ENCODE results near the gene NDFIP1. TPM values are rescaled to one million over a fixed set of nuclear protein-coding genes. Genes with fewer than 3 reads are reported as not detected.
A peak's percentile ranks its signal among the peaks of the same experiment; 100 is the strongest.
"Not testable (repeated sequence)": the region's sequence is repeated elsewhere in the genome, so short reads cannot be mapped to it uniquely, and the experiment has no call there.

The NDFIP1 gene
- total and polyA plus RNA-seq, 9 donors, result 46.8 to 77.2 (median 63.8) TPM

- no peaks in the 10 kb centered on the region for H3K9me3 ChIP-seq (replicated peaks; ENCODE audit: control insufficient read depth, low read depth, low read length)
- peaks cover 5% of the 10 kb centered on the region for H3K4me1 ChIP-seq (ENCODE audit: control insufficient read depth, insufficient read depth, low read length)
- WGBS (ENCODE audit: insufficient coverage), result 92% methylated on average over 2 of the region's 8 CpGs
- no peak overlapping the region for H3K27ac ChIP-seq (ENCODE audit: low read length)
- DNase-seq, result no peak
- no peaks in the 10 kb centered on the region for H3K36me3 ChIP-seq (ENCODE audit: control insufficient read depth, insufficient read depth, low read length)
- H3K27me3 ChIP-seq (ENCODE audit: control insufficient read depth, insufficient read depth, low read length), result no peaks in the 10 kb centered on the region
- H3K4me3 ChIP-seq (ENCODE audit: low read length), result no peak overlapping the region
Observed at GRCh38 chr5:142183561-142183960, 75.0 kb downstream of the NDFIP1 start.

GRCh38 chr5:142184988-142185387, 76.4 kb downstream of the NDFIP1 start:
- DNase-seq, result peak; percentile 67
- Histone ChIP-seq H3K4me1 (ENCODE audit: control insufficient read depth, insufficient read depth, low read length) (peaks cover 5% of the 10 kb centered on the region), H3K9me3 (replicated peaks; ENCODE audit: control insufficient read depth, low read depth, low read length) (no peaks in the 10 kb centered on the region), H3K27me3 (ENCODE audit: control insufficient read depth, insufficient read depth, low read length) (no peaks in the 10 kb centered on the region), H3K4me3 (ENCODE audit: low read length) (no peak overlapping the region), H3K27ac (ENCODE audit: low read length) (no peak overlapping the region), H3K36me3 (ENCODE audit: control insufficient read depth, insufficient read depth, low read length) (no peaks in the 10 kb centered on the region)
- 57% methylated on average over 4 of the region's 9 CpGs for WGBS (ENCODE audit: insufficient coverage)

GRCh38 chr5:142186514-142186856, 77.9 kb downstream of the NDFIP1 start:
- Histone ChIP-seq H3K9me3 (replicated peaks; ENCODE audit: control insufficient read depth, low read depth, low read length) (no peaks in the 10 kb centered on the region), H3K27me3 (ENCODE audit: control insufficient read depth, insufficient read depth, low read length) (peaks cover 1% of the 10 kb centered on the region), H3K4me1 (ENCODE audit: control insufficient read depth, insufficient read depth, low read length) (peaks cover 5% of the 10 kb centered on the region), H3K36me3 (ENCODE audit: control insufficient read depth, insufficient read depth, low read length) (no peaks in the 10 kb centered on the region), H3K27ac (ENCODE audit: low read length) (no peak overlapping the region), H3K4me3 (ENCODE audit: low read length) (no peak overlapping the region)
- DNase-seq, result no peak

GRCh38 chr5:142186857-142187594, 78.4 kb downstream of the NDFIP1 start:
- Histone ChIP-seq H3K4me1 (ENCODE audit: control insufficient read depth, insufficient read depth, low read length) (peaks cover 5% of the 10 kb centered on the region), H3K27ac (ENCODE audit: low read length) (no peak overlapping the region), H3K36me3 (ENCODE audit: control insufficient read depth, insufficient read depth, low read length) (no peaks in the 10 kb centered on the region), H3K9me3 (replicated peaks; ENCODE audit: control insufficient read depth, low read depth, low read length) (no peaks in the 10 kb centered on the region), H3K4me3 (ENCODE audit: low read length) (no peak overlapping the region), H3K27me3 (ENCODE audit: control insufficient read depth, insufficient read depth, low read length) (peaks cover 2% of the 10 kb centered on the region)
- DNase-seq, result no peak
- WGBS (ENCODE audit: insufficient coverage), result 49% methylated on average over 10 of the region's 11 CpGs

GRCh38 chr5:142188691-142189090, 80.1 kb downstream of the NDFIP1 start:
- H3K4me1 ChIP-seq (ENCODE audit: control insufficient read depth, insufficient read depth, low read length); DNase-seq; H3K27ac ChIP-seq (ENCODE audit: low read length); H3K27me3 ChIP-seq (ENCODE audit: control insufficient read depth, insufficient read depth, low read length); H3K36me3 ChIP-seq (ENCODE audit: control insufficient read depth, insufficient read depth, low read length); H3K9me3 ChIP-seq (replicated peaks; ENCODE audit: control insufficient read depth, low read depth, low read length); H3K4me3 ChIP-seq (ENCODE audit: low read length): not testable (repeated sequence)
- WGBS (ENCODE audit: insufficient coverage), result no CpG with 5 or more reads among the region's 6 CpGs

- H3K9me3 ChIP-seq (replicated peaks; ENCODE audit: control insufficient read depth, low read depth, low read length), result no peaks in the 10 kb centered on the region
- no peaks in the 10 kb centered on the region for H3K36me3 ChIP-seq (ENCODE audit: control insufficient read depth, insufficient read depth, low read length)
- no peak overlapping the region for H3K4me3 ChIP-seq (ENCODE audit: low read length)
- WGBS (ENCODE audit: insufficient coverage), result 95% methylated on average over 4 of the region's 8 CpGs
- no peak overlapping the region for H3K27ac ChIP-seq (ENCODE audit: low read length)
- no peak for DNase-seq
- peaks cover 2% of the 10 kb centered on the region for H3K27me3 ChIP-seq (ENCODE audit: control insufficient read depth, insufficient read depth, low read length)
- H3K4me1 ChIP-seq (ENCODE audit: control insufficient read depth, insufficient read depth, low read length), result peaks cover 9% of the 10 kb centered on the region
Observed at GRCh38 chr5:142189813-142190212, 81.2 kb downstream of the NDFIP1 start.

- no peak for DNase-seq
- peaks cover 2% of the 10 kb centered on the region for H3K27me3 ChIP-seq (ENCODE audit: control insufficient read depth, insufficient read depth, low read length)
- H3K36me3 ChIP-seq (ENCODE audit: control insufficient read depth, insufficient read depth, low read length), result no peaks in the 10 kb centered on the region
- peak overlapping the region; percentile 7 for H3K27ac ChIP-seq (ENCODE audit: low read length)
- H3K9me3 ChIP-seq (replicated peaks; ENCODE audit: control insufficient read depth, low read depth, low read length), result no peaks in the 10 kb centered on the region
- H3K4me1 ChIP-seq (ENCODE audit: control insufficient read depth, insufficient read depth, low read length), result peaks cover 4% of the 10 kb centered on the region
- H3K4me3 ChIP-seq (ENCODE audit: low read length), result no peak overlapping the region
- no CpG with 5 or more reads among the region's 5 CpGs for WGBS (ENCODE audit: insufficient coverage)
Observed at GRCh38 chr5:142191776-142192175, 83.2 kb downstream of the NDFIP1 start.

GRCh38 chr5:142192286-142193113, 83.9 kb downstream of the NDFIP1 start:
- no peak for DNase-seq
- H3K4me1 ChIP-seq (ENCODE audit: control insufficient read depth, insufficient read depth, low read length), result peaks cover 4% of the 10 kb centered on the region
- H3K27me3 ChIP-seq (ENCODE audit: control insufficient read depth, insufficient read depth, low read length), result peaks cover 2% of the 10 kb centered on the region
- WGBS (ENCODE audit: insufficient coverage), result 69% methylated on average over 10 of the region's 15 CpGs
- H3K27ac ChIP-seq (ENCODE audit: low read length), result peak overlapping the region; percentile 49
- no peaks in the 10 kb centered on the region for H3K9me3 ChIP-seq (replicated peaks; ENCODE audit: control insufficient read depth, low read depth, low read length)
- H3K36me3 ChIP-seq (ENCODE audit: control insufficient read depth, insufficient read depth, low read length), result no peaks in the 10 kb centered on the region
- H3K4me3 ChIP-seq (ENCODE audit: low read length), result no peak overlapping the region

- Histone ChIP-seq H3K4me3 (ENCODE audit: low read length) (no peak overlapping the region), H3K9me3 (replicated peaks; ENCODE audit: control insufficient read depth, low read depth, low read length) (no peaks in the 10 kb centered on the region), H3K4me1 (ENCODE audit: control insufficient read depth, insufficient read depth, low read length) (peaks cover 4% of the 10 kb centered on the region), H3K36me3 (ENCODE audit: control insufficient read depth, insufficient read depth, low read length) (no peaks in the 10 kb centered on the region), H3K27ac (ENCODE audit: low read length) (peak overlapping the region; percentile 49), H3K27me3 (ENCODE audit: control insufficient read depth, insufficient read depth, low read length) (peaks cover 2% of the 10 kb centered on the region)
- 77% methylated on average over 3 of the region's 7 CpGs for WGBS (ENCODE audit: insufficient coverage)
- DNase-seq, result no peak
Observed at GRCh38 chr5:142193114-142193428, 84.5 kb downstream of the NDFIP1 start.

- no peaks in the 10 kb centered on the region for H3K9me3 ChIP-seq (replicated peaks; ENCODE audit: control insufficient read depth, low read depth, low read length)
- DNase-seq, result no peak
- WGBS (ENCODE audit: insufficient coverage), result 81% methylated on average over 4 of the region's 9 CpGs
- H3K27me3 ChIP-seq (ENCODE audit: control insufficient read depth, insufficient read depth, low read length), result no peaks in the 10 kb centered on the region
- no peak overlapping the region for H3K4me3 ChIP-seq (ENCODE audit: low read length)
- no peak overlapping the region for H3K27ac ChIP-seq (ENCODE audit: low read length)
- no peaks in the 10 kb centered on the region for H3K36me3 ChIP-seq (ENCODE audit: control insufficient read depth, insufficient read depth, low read length)
- peaks cover 4% of the 10 kb centered on the region for H3K4me1 ChIP-seq (ENCODE audit: control insufficient read depth, insufficient read depth, low read length)
Observed at GRCh38 chr5:142197098-142197497, 88.5 kb downstream of the NDFIP1 start.
